CD4-positive, alpha-beta memory T cell (primary cell): ENCODE data around the gene ANKRD61. TPM values are rescaled to one million over a fixed set of nuclear protein-coding genes. Genes with fewer than 3 reads are reported as not detected.
"Not testable (repeated sequence)": the region's sequence is repeated elsewhere in the genome, so short reads cannot be mapped to it uniquely, and the experiment has no call there.

Experiments
- CTCF ChIA-PET: fragments of 350-600 bp; sonication (Branson Sonifier 250); formaldehyde crosslinking; loops from one replicate; lab custom pipeline; 2021; ENCODE audit warnings: inconsistent platforms; ENCODE audit not compliant: partially characterized antibody; lab: Charles Lee
- POLR2A ChIA-PET: fragments of 350-600 bp; sonication (Branson Sonifier 250); formaldehyde crosslinking; loops from one replicate; lab custom pipeline; 2021; ENCODE audit not compliant: partially characterized antibody; lab: Charles Lee
- DNase-seq, 5 donors: peaks; one replicate each; pipeline versions ENCODE4 v3.0.0 to v3.0.0-alpha.2; 2020 to 2022; ENCODE audit warnings: mixed read lengths in 1 of 5
- H3K27ac ChIP-seq: one replicate; pipeline ENCODE4 v1.7.0; 2013; ENCODE audit warnings: low read depth, low read length
- H3K27me3 ChIP-seq: 2 replicates; pipeline ENCODE4 v1.7.0; 2013; ENCODE audit warnings: mild to moderate bottlenecking, low read length, moderate library complexity; ENCODE audit not compliant: insufficient read depth
- H3K36me3 ChIP-seq: 2 replicates; pipeline ENCODE4 v1.7.0; 2013; ENCODE audit warnings: mild to moderate bottlenecking, low read length, moderate library complexity; ENCODE audit not compliant: insufficient read depth
- H3K4me1 ChIP-seq: 2 replicates; pipeline ENCODE4 v1.7.0; 2013; ENCODE audit warnings: mild to moderate bottlenecking, low read length, moderate library complexity; ENCODE audit not compliant: insufficient read depth
- H3K4me3 ChIP-seq, 2 donors: one replicate each; pipeline ENCODE4 v1.7.0; 2013; ENCODE audit warnings: low read length in 2 of 2, mild to moderate bottlenecking in 1 of 2
- H3K9me3 ChIP-seq, 2 donors: one replicate each; pipeline ENCODE4 v1.7.0; 2013; ENCODE audit warnings: low read length in 2 of 2, control low read depth in 1 of 2; ENCODE audit not compliant: control insufficient read depth in 1 of 2
- H3K27ac Mint-ChIP-seq, 7 donors: one replicate each; pipeline ENCODE4 v1.8.0; 2020 to 2021; ENCODE audit warnings: mixed read lengths in 7 of 7, mild to moderate bottlenecking in 6 of 7, inconsistent platforms in 3 of 7, moderate library complexity in 3 of 7
- H3K27me3 Mint-ChIP-seq, 2 donors: one replicate each; pipeline ENCODE4 v1.8.0; 2020 to 2021; ENCODE audit warnings: mixed read lengths in 2 of 2
- H3K36me3 Mint-ChIP-seq, 2 donors: one replicate each; pipeline ENCODE4 v1.8.0; 2020 to 2021; ENCODE audit warnings: mixed read lengths in 2 of 2, inconsistent platforms in 1 of 2, mild to moderate bottlenecking in 1 of 2
- H3K4me1 Mint-ChIP-seq, 4 donors: one replicate each; pipeline ENCODE4 v1.8.0; 2020 to 2021; ENCODE audit warnings: mixed read lengths in 4 of 4, mild to moderate bottlenecking in 1 of 4
- H3K4me3 Mint-ChIP-seq, 8 donors: one replicate each; pipeline ENCODE4 v1.8.0; 2020 to 2021; ENCODE audit warnings: mixed read lengths in 8 of 8, mild to moderate bottlenecking in 7 of 8, moderate library complexity in 6 of 8, inconsistent platforms in 3 of 8
- H3K9me3 Mint-ChIP-seq, 8 donors: one replicate each; pipeline ENCODE4 v1.8.0; 2020 to 2021; ENCODE audit warnings: mixed read lengths in 8 of 8, mild to moderate bottlenecking in 5 of 8, inconsistent platforms in 3 of 8, moderate library complexity in 1 of 8
- intact Hi-C: fragments of 100-400 bp; cut with micrococcal nuclease; formaldehyde crosslinking; loops from one replicate; pipeline ENCODE4 v1.15.1; 2023
- polyA plus RNA-seq, 2 donors: library from polyadenylated mRNA; unstranded; fragments of 300-500 nt; fragmentation: Illumina TruSeq; gene quantifications; one replicate each; pipeline ENCODE4 v1.2.3, GENCODE V29; 2021
- total RNA-seq, 2 experiments: library from RNA; stranded (reverse); gene quantifications; one replicate each; pipeline ENCODE4 v1.2.3, GENCODE V29; 2021

Gene ANKRD61
- total and polyA plus RNA-seq, 4 experiments from 2014 or later: 0.40 TPM; not detected in 3

GRCh38 chr7:6031567-6031966 lies 391 bp downstream of the ANKRD61 start:
- H3K4me3 ChIP-seq: no peak overlapping the region
- intact Hi-C loops: no loop called here
- ChIA-PET POLR2A (interaction anchor here (1.0 kb wide), 1 partner anchor 13 kb away, joined by 3 read pairs; no protein-coding TSS in a partner anchor), CTCF (interaction anchor here (1.0 kb wide), 1 partner anchor 175 kb away, joined by 3 read pairs; no protein-coding TSS in a partner anchor)
- no peak overlapping the region for H3K27ac ChIP-seq
- Mint-ChIP-seq H3K27ac (peak overlapping the region in 6 of 7 donors; percentile 16 to 84 (median 56)), H3K4me3 (no peak overlapping the region), H3K27me3 (no peaks in the 10 kb centered on the region), H3K9me3 (no peaks in the 10 kb centered on the region), H3K36me3 (peaks cover 50 to 78% of the 10 kb centered on the region in 2 donors), H3K4me1 (peaks cover 12 to 28% (median 17%) of the 10 kb centered on the region in 4 donors)
- peaks cover 45% of the 10 kb centered on the region for H3K36me3 ChIP-seq
- no peak for DNase-seq
- H3K9me3 ChIP-seq: no peaks in the 10 kb centered on the region
- H3K4me1 ChIP-seq: peaks cover 15% of the 10 kb centered on the region
- no peaks in the 10 kb centered on the region for H3K27me3 ChIP-seq

GRCh38 chr7:6032167-6032566 lies 991 bp downstream of the ANKRD61 start:
- intact Hi-C loops: no loop called here
- no peaks in the 10 kb centered on the region for H3K9me3 ChIP-seq
- CTCF ChIA-PET: no interaction called here
- no peaks in the 10 kb centered on the region for H3K9me3 Mint-ChIP-seq
- peaks cover 47% of the 10 kb centered on the region for H3K36me3 ChIP-seq
- H3K4me1 Mint-ChIP-seq: peaks cover 9 to 22% (median 13%) of the 10 kb centered on the region in 4 donors
- no peaks in the 10 kb centered on the region for H3K27me3 ChIP-seq
- H3K27ac Mint-ChIP-seq: peak overlapping the region in 1 of 7 donors; percentile 43
- peaks cover 52 to 75% of the 10 kb centered on the region in 2 donors for H3K36me3 Mint-ChIP-seq
- no peak for DNase-seq
- no peak overlapping the region for H3K4me3 Mint-ChIP-seq
- H3K4me3 ChIP-seq: no peak overlapping the region
- no peak overlapping the region for H3K27ac ChIP-seq
- H3K4me1 ChIP-seq: peaks cover 9% of the 10 kb centered on the region
- POLR2A ChIA-PET: interaction anchor here (1.0 kb wide), 1 partner anchor 12 kb away, joined by 3 read pairs; no protein-coding TSS in a partner anchor
- H3K27me3 Mint-ChIP-seq: no peaks in the 10 kb centered on the region

GRCh38 chr7:6032641-6033040 lies 1.5 kb downstream of the ANKRD61 start:
- H3K27ac ChIP-seq: no peak overlapping the region
- POLR2A ChIA-PET: interaction anchor here (1.0 kb wide), 1 partner anchor 11 kb away, joined by 3 read pairs; no protein-coding TSS in a partner anchor
- intact Hi-C loops: no loop called here

GRCh38 chr7:6035165-6035564 lies 4.0 kb downstream of the ANKRD61 start:
- intact Hi-C loops: no loop called here

More at GRCh38 chr7:6032641-6033040, 1.5 kb downstream of the ANKRD61 start:
- peaks cover 47 to 74% of the 10 kb centered on the region in 2 donors for H3K36me3 Mint-ChIP-seq
- no peaks in the 10 kb centered on the region for H3K9me3 ChIP-seq
- peak overlapping the region in 3 of 7 donors; percentile 6 to 62 (median 10) for H3K27ac Mint-ChIP-seq
- no peaks in the 10 kb centered on the region for H3K27me3 ChIP-seq
- H3K36me3 ChIP-seq: peaks cover 45% of the 10 kb centered on the region
- H3K9me3 Mint-ChIP-seq: no peaks in the 10 kb centered on the region
- CTCF ChIA-PET: no interaction called here
- H3K4me3 ChIP-seq: no peak overlapping the region
- H3K4me3 Mint-ChIP-seq: no peak overlapping the region
- H3K4me1 Mint-ChIP-seq: peaks cover 9 to 17% (median 11%) of the 10 kb centered on the region in 4 donors
- DNase-seq: no peak
- H3K4me1 ChIP-seq: peaks cover 6% of the 10 kb centered on the region
- no peaks in the 10 kb centered on the region for H3K27me3 Mint-ChIP-seq

GRCh38 chr7:6035686-6036085 lies 4.5 kb downstream of the ANKRD61 start:
- peaks cover 7 to 15% (median 11%) of the 10 kb centered on the region in 4 donors for H3K4me1 Mint-ChIP-seq
- ChIA-PET CTCF (no interaction called here), POLR2A (no interaction called here)
- H3K27me3 ChIP-seq: no peaks in the 10 kb centered on the region
- no peaks in the 10 kb centered on the region for H3K9me3 ChIP-seq
- H3K27ac Mint-ChIP-seq: no peak overlapping the region
- H3K27me3 Mint-ChIP-seq: no peaks in the 10 kb centered on the region
- H3K27ac ChIP-seq: no peak overlapping the region
- peaks cover 49 to 70% of the 10 kb centered on the region in 2 donors for H3K36me3 Mint-ChIP-seq
- intact Hi-C loops: no loop called here
- peaks cover 6% of the 10 kb centered on the region for H3K4me1 ChIP-seq
- no peak for DNase-seq
- H3K36me3 ChIP-seq: peaks cover 51% of the 10 kb centered on the region
- H3K9me3 Mint-ChIP-seq: no peaks in the 10 kb centered on the region
- H3K4me3 Mint-ChIP-seq: no peak overlapping the region
- H3K4me3 ChIP-seq: no peak overlapping the region

More at GRCh38 chr7:6035165-6035564, 4.0 kb downstream of the ANKRD61 start:
- H3K27me3 ChIP-seq: no peaks in the 10 kb centered on the region
- ChIA-PET CTCF (no interaction called here), POLR2A (no interaction called here)
- H3K4me1 Mint-ChIP-seq: peaks cover 7 to 12% (median 11%) of the 10 kb centered on the region in 4 donors
- H3K36me3 ChIP-seq: peaks cover 46% of the 10 kb centered on the region
- H3K9me3 Mint-ChIP-seq: no peaks in the 10 kb centered on the region
- H3K4me3 Mint-ChIP-seq: no peak overlapping the region
- H3K27ac ChIP-seq: no peak overlapping the region
- H3K27ac Mint-ChIP-seq: peak overlapping the region in 1 of 7 donors; percentile 42
- H3K9me3 ChIP-seq: no peaks in the 10 kb centered on the region
- peaks cover 47 to 69% of the 10 kb centered on the region in 2 donors for H3K36me3 Mint-ChIP-seq
- DNase-seq: no peak
- H3K4me3 ChIP-seq: no peak overlapping the region
- H3K27me3 Mint-ChIP-seq: no peaks in the 10 kb centered on the region
- H3K4me1 ChIP-seq: peaks cover 6% of the 10 kb centered on the region

GRCh38 chr7:6049780-6050179 lies 18.6 kb downstream of the ANKRD61 start:
- Histone ChIP-seq H3K4me3 (no peak overlapping the region), H3K27me3 (no peaks in the 10 kb centered on the region), H3K9me3 (no peaks in the 10 kb centered on the region), H3K4me1 (no peaks in the 10 kb centered on the region), H3K27ac (no peak overlapping the region), H3K36me3 (peaks cover 32% of the 10 kb centered on the region)
- intact Hi-C loops: no loop called here
- ChIA-PET POLR2A (no interaction called here), CTCF (no interaction called here)
- H3K27ac Mint-ChIP-seq: peak overlapping the region in 1 of 7 donors; percentile 57
- no peaks in the 10 kb centered on the region for H3K27me3 Mint-ChIP-seq
- peaks cover 12 to 39% of the 10 kb centered on the region in 2 donors for H3K36me3 Mint-ChIP-seq
- no peak overlapping the region for H3K4me3 Mint-ChIP-seq
- peaks cover 0 to 4% (median 3%) of the 10 kb centered on the region in 4 donors for H3K4me1 Mint-ChIP-seq
- no peak for DNase-seq
- no peaks in the 10 kb centered on the region for H3K9me3 Mint-ChIP-seq

GRCh38 chr7:6051185-6051584 lies 20.0 kb downstream of the ANKRD61 start:
- POLR2A ChIA-PET, H3K27ac Mint-ChIP-seq, H3K9me3 Mint-ChIP-seq, H3K4me1 ChIP-seq, H3K27me3 Mint-ChIP-seq, DNase-seq, H3K27ac ChIP-seq, H3K4me3 Mint-ChIP-seq, H3K27me3 ChIP-seq, H3K4me3 ChIP-seq, H3K4me1 Mint-ChIP-seq, H3K9me3 ChIP-seq, intact Hi-C loops: not testable (repeated sequence)
- CTCF ChIA-PET: interaction anchor here (0.7 kb wide), 1 partner anchor 12 kb away, joined by 4 read pairs; no protein-coding TSS in a partner anchor
- H3K36me3 ChIP-seq: peaks cover 23% of the 10 kb centered on the region
- peaks cover 14 to 32% of the 10 kb centered on the region in 2 donors for H3K36me3 Mint-ChIP-seq
